ENCODE measurements around the gene LGMN. TPM values are rescaled to one million over a fixed set of nuclear protein-coding genes. Genes with fewer than 3 reads are reported as not detected.

Gene LGMN
- 42.4 and 98.3 TPM in 2 replicates for total RNA-seq

DNA sequence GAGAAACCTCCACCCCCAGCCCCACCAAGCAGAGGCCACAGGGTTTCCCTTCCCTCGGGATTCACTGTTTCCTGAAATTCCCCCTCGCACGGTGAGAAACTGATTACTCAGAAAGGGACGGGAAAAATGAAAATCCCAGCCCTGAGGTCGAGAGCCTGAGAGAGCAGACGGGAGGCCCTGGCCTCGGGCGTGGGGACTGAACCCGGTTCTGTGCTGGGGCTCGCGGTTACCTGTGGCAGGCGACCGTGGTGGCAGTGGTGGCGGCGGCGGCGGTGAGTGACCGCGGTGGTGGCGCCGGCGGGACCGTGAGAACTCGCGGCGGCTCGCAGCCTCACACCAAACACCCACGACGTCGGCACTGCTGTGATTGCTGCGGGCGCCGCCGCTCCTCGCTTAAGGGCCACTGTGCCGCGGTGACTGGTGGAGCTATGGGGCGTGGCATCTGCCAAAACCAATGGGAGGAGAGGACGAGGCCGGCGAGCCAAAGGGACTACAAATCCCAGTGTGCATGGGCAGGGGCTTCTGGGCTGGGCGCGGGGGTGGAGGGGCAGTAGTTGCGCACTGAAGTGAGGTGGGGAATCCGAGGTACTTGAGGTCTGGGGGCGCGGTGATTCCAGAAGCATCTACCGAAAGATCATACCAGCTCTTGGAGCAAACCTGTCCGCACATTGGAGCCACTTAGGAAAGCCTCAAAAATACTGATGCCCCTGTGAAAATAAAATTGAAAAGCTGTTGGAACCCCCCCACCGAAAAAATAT, at the start of gene LGMN:
Gene LGMN, minus strand, starts transcription at position 369 of the 758 bp plus-strand sequence. CDS start 15,841 bp downstream, outside the sequence.

DNA sequence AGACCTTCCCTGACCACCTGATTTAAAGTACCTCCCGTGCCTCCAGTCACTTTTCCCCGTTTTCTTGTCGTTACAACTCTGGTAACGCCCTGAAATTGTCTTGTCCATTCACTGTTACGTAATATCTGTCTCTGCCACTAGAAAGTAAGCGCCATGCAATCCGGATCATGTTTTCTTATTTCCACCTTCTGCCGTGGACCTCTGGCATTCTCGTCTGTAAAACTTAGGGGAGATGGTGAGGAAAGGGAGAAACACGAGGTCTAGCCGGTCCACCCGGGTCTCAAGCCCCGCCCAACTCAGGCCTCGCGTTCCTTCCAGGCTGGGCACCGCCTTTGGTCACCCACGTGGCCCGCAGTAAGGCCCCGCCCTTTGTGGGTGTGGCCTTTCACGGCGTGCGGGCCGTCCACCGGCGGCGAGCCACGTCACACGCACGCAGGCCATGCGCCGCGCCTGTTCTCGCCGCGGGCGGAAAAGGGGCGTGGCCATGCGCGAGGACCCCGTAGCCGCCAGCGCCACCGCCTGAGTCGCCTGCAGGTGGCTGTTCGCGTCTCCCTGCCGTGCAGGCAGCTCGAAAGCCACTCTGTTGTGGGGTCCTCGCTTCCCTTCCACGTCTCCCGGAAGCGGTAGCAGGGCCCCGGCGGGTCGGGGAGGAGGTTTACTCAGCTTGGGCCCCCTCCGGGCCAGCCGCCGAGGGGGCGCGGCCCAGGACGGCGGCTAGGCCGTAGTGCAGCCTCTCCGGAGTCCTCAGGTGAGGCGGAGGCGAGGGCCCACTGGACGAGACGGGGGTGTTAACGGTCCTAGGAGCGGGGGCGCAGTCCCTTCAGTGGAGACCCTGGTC, 45.5 kb upstream of the LGMN start, which contains the start of gene GOLGA5:
Gene GOLGA5, plus strand, starts transcription at position 597 of the 838 bp plus-strand sequence. CDS start 3,133 bp downstream, outside the sequence.

Other genes starting within 250 kb of the LGMN start
- 4.9 and 9.0 TPM in 2 replicates for gene RIN3, start 234.8 kb downstream of the LGMN start, total RNA-seq
- gene GOLGA5, start 45.7 kb upstream of the LGMN start, total RNA-seq = 37.8 and 49.7 TPM in 2 replicates
- gene CHGA, start 174.5 kb upstream of the LGMN start, total RNA-seq = not detected in 2 replicates